CD4-positive, alpha-beta T cell treated with Interleukin-10 for 1 hour (primary cell): Measurements from ENCODE around the gene FAF2.

ENCODE experiments used
- DNase-seq: peaks from one replicate; pipeline ENCODE4 v3.0.0-alpha.2; 2020

Gene FAF2

GRCh38 chr5:176533390-176533789 is 85.2 kb downstream of the FAF2 start:
- DNase-seq: no peak

GRCh38 chr5:176533894-176534611 is 85.9 kb downstream of the FAF2 start:
- DNase-seq: peak; percentile 69

- no peak for DNase-seq
Measured at GRCh38 chr5:176534640-176535039, 86.5 kb downstream of the FAF2 start.

GRCh38 chr5:176535101-176535663 is 87.0 kb downstream of the FAF2 start:
- peak; percentile 81 for DNase-seq

GRCh38 chr5:176535664-176536131 is 87.5 kb downstream of the FAF2 start:
- DNase-seq: no peak

GRCh38 chr5:176536132-176536901 is 88.1 kb downstream of the FAF2 start:
- DNase-seq: peak; percentile 84

- DNase-seq: peak; percentile 98
Measured at GRCh38 chr5:176536902-176537553, 88.8 kb downstream of the FAF2 start, which contains the start of gene RNF44. TSS of gene RNF44 (minus strand) at chr5:176537402. CDS start at chr5:176532472, 4,930 bp downstream.

- DNase-seq: peak; percentile 99
Measured at GRCh38 chr5:176537554-176538229, 89.5 kb downstream of the FAF2 start.

GRCh38 chr5:176538230-176538988 is 90.2 kb downstream of the FAF2 start:
- no peak for DNase-seq

GRCh38 chr5:176538989-176539384 is 90.8 kb downstream of the FAF2 start:
- no peak for DNase-seq

GRCh38 chr5:176540476-176540899 is 92.3 kb downstream of the FAF2 start:
- DNase-seq: no peak

GRCh38 chr5:176540956-176541337 is 92.8 kb downstream of the FAF2 start:
- peak; percentile 55 for DNase-seq

GRCh38 chr5:176541338-176542134 is 93.4 kb downstream of the FAF2 start:
- peak; percentile 82 for DNase-seq

GRCh38 chr5:176542135-176542595 is 94.0 kb downstream of the FAF2 start:
- peak; percentile 79 for DNase-seq

- peak; percentile 52 for DNase-seq
Measured at GRCh38 chr5:176542596-176543427, 94.6 kb downstream of the FAF2 start.

GRCh38 chr5:176543428-176544182 is 95.4 kb downstream of the FAF2 start:
- peak; percentile 77 for DNase-seq

- DNase-seq: no peak
Measured at GRCh38 chr5:176545388-176545736, 97.2 kb downstream of the FAF2 start.

GRCh38 chr5:176545737-176546509 is 97.7 kb downstream of the FAF2 start:
- no peak for DNase-seq
